Sigmoid colon (tissue), 4 donors: ENCODE data around the gene C16orf96.

Experiments
- CTCF ChIP-seq, 4 experiments: fragments of 450-650 bp in 3 of 4; fragments of 200-600 bp in 1 of 4; IDR thresholded peaks; one replicate each; pipeline ENCODE4 v1.5.1; 2016 to 2019; ENCODE audit warnings: antibody characterized with exemption in 4 of 4, mild to moderate bottlenecking in 3 of 4, moderate library complexity in 2 of 4
- EP300 ChIP-seq, 4 donors: sonication (generic); formaldehyde crosslinking; IDR thresholded peaks; one replicate each; pipeline ENCODE4 v1.6.1; 2017; ENCODE audit warnings: antibody characterized with exemption in 4 of 4
- POLR2A ChIP-seq, 2 donors: fragments of 450-650 bp; IDR thresholded peaks; one replicate each; pipeline ENCODE4 v1.6.1; 2016; ENCODE audit warnings: antibody characterized with exemption in 2 of 2, mild to moderate bottlenecking in 2 of 2, moderate library complexity in 2 of 2
- POLR2AphosphoS5 ChIP-seq, 4 donors: sonication (generic); formaldehyde crosslinking; IDR thresholded peaks; one replicate each; pipeline ENCODE4 v1.6.1; 2017; ENCODE audit warnings: antibody characterized with exemption in 4 of 4

DNA sequence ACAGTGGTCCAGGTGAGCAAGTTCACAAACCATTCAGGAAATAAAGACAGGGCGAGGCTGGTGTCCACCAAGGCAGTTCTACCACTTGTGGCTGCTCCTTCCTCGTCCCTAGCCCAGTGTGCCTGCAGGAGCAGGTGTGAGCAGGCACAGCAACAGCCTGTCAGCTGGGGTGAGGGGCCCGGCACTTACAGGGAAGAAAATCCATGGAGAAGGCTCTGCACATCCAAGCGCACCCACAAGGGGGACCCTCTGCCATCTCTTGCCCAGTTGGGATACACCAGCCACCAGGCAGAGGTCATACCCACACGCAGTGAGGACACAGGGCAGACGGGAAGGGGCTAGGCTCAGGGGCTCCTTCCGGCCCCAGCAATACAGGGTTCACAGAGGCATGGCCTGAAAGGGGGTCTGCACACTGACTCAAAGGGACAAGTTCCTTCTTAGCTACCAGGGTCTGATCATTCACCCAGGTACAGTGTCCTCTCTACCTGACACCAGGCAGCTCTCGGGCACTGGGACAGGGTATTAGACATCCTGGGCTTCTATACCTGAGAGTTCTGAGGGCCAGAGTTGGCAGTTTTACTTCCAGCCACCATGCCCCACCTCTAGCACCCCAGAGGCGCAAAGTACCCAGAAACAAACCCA, 44.6 kb upstream of the C16orf96 start:
- peak in 3 of 4 experiments; percentile 22 to 54 (median 37) for TF ChIP-seq CTCF (IDR thresholded peaks at IDR 0.05)
- no peak for TF ChIP-seq POLR2A (IDR thresholded peaks at IDR 0.05)
- no peak for TF ChIP-seq EP300 (IDR thresholded peaks at IDR 0.05)
- no peak for TF ChIP-seq POLR2AphosphoS5 (IDR thresholded peaks at IDR 0.05)
